Stimulated activated CD4-positive, alpha-beta T cell treated with anti-CD3 and anti-CD28 coated beads, Interleukin-4, amount 100 ng/mL, for 48 hours (primary cell): ENCODE results near the gene SMIM7.
"Not testable (repeated sequence)": the region's sequence is repeated elsewhere in the genome, so short reads cannot be mapped to it uniquely, and the experiment has no call there.

ENCODE experiments used
- DNase-seq, 2 donors: peaks; one replicate each; pipeline ENCODE4 v3.0.0-alpha.2; 2020; ENCODE audit warnings: low read depth in 2 of 2

The SMIM7 gene

GRCh38 chr19:16654627-16655026 lies 5.3 kb downstream of the SMIM7 start:
- no peak for DNase-seq

GRCh38 chr19:16654140-16654539 lies 5.8 kb downstream of the SMIM7 start:
- no peak for DNase-seq

GRCh38 chr19:16652854-16653253 lies 7.1 kb downstream of the SMIM7 start:
- DNase-seq: no peak

GRCh38 chr19:16651421-16652188 lies 8.3 kb downstream of the SMIM7 start:
- DNase-seq: not testable (repeated sequence)

GRCh38 chr19:16650821-16651220 lies 9.1 kb downstream of the SMIM7 start:
- DNase-seq: no peak

GRCh38 chr19:16649734-16650133 lies 10.2 kb downstream of the SMIM7 start:
- no peak for DNase-seq

- no peak for DNase-seq
Observed at GRCh38 chr19:16645140-16645539, 14.8 kb downstream of the SMIM7 start.

- DNase-seq: no peak
Observed at GRCh38 chr19:16641695-16642094, 18.2 kb downstream of the SMIM7 start.

- no peak for DNase-seq
Observed at GRCh38 chr19:16640951-16641350, 19.0 kb downstream of the SMIM7 start.

GRCh38 chr19:16638666-16639065 lies 21.3 kb downstream of the SMIM7 start:
- DNase-seq: no peak

GRCh38 chr19:16637535-16637934 lies 22.4 kb downstream of the SMIM7 start:
- no peak for DNase-seq

GRCh38 chr19:16631465-16631864 lies 28.5 kb downstream of the SMIM7 start:
- no peak for DNase-seq

- DNase-seq: no peak
Observed at GRCh38 chr19:16628984-16629691, 30.8 kb downstream of the SMIM7 start.

GRCh38 chr19:16628183-16628983 lies 31.6 kb downstream of the SMIM7 start, which contains the start of gene MED26:
TSS of gene MED26 (minus strand) at chr19:16628204. CDS start at chr19:16627943, 261 bp downstream.
- DNase-seq: peak; percentile 94 to 96

GRCh38 chr19:16627928-16628182 lies 32.1 kb downstream of the SMIM7 start:
- DNase-seq: peak in 1 of 2 donors; percentile 3

GRCh38 chr19:16627193-16627927 lies 32.6 kb downstream of the SMIM7 start:
- DNase-seq: peak in 1 of 2 donors; percentile 4

GRCh38 chr19:16626796-16627192 lies 33.1 kb downstream of the SMIM7 start:
- no peak for DNase-seq

GRCh38 chr19:16625163-16625958 lies 34.6 kb downstream of the SMIM7 start:
- no peak for DNase-seq

- no peak for DNase-seq
Observed at GRCh38 chr19:16624236-16624635, 35.7 kb downstream of the SMIM7 start.

- DNase-seq: no peak
Observed at GRCh38 chr19:16623576-16623975, 36.4 kb downstream of the SMIM7 start.

GRCh38 chr19:16623066-16623465 lies 36.9 kb downstream of the SMIM7 start:
- DNase-seq: no peak
